Mesendoderm (in vitro differentiated cells): ENCODE measurements around the gene SRGAP1.
"Not testable (repeated sequence)": the region's sequence is repeated elsewhere in the genome, so short reads cannot be mapped to it uniquely, and the experiment has no call there.

Experiments used
- DNase-seq: peaks from one replicate; pipeline ENCODE4 v3.0.0; 2013
- H2AK5ac ChIP-seq: 2 replicates; pipeline ENCODE4 v1.6.1; 2013; ENCODE audit warnings: low read length, inconsistent platforms
- H2BK120ac ChIP-seq: 2 replicates; pipeline ENCODE4 v1.6.1; 2013; ENCODE audit warnings: low read depth, mild to moderate bottlenecking, low read length, moderate library complexity, mixed read lengths
- H2BK15ac ChIP-seq: replicated peaks from 2 replicates; pipeline ENCODE4 v1.6.1; 2013; ENCODE audit warnings: low read depth, mild to moderate bottlenecking, moderate library complexity
- H2BK5ac ChIP-seq: 2 replicates; pipeline ENCODE4 v1.6.1; 2013; ENCODE audit warnings: low read length, inconsistent platforms
- H3K18ac ChIP-seq: 2 replicates; pipeline ENCODE4 v1.6.1; 2013; ENCODE audit warnings: mild to moderate bottlenecking, low read length, mixed read lengths
- H3K23ac ChIP-seq: one replicate; pipeline ENCODE4 v1.6.1; 2013; ENCODE audit warnings: low read length
- H3K27ac ChIP-seq: 2 replicates; pipeline ENCODE4 v1.5.1; 2013; ENCODE audit warnings: low read depth, mild to moderate bottlenecking, inconsistent platforms, low read length, moderate library complexity
- H3K27me3 ChIP-seq: 2 replicates; pipeline ENCODE4 v1.6.1; 2013; ENCODE audit warnings: low read length, control low read depth, mild to moderate bottlenecking, inconsistent platforms; ENCODE audit not compliant: insufficient read depth, poor library complexity
- H3K36me3 ChIP-seq: 2 replicates; pipeline ENCODE4 v1.6.1; 2013; ENCODE audit warnings: low read length, inconsistent platforms; ENCODE audit not compliant: control insufficient read depth, insufficient read depth
- H3K4ac ChIP-seq: one replicate; pipeline ENCODE4 v1.6.1; 2013; ENCODE audit warnings: low read depth, mild to moderate bottlenecking, low read length, moderate library complexity
- H3K4me1 ChIP-seq: 2 replicates; pipeline ENCODE4 v1.6.1; 2013; ENCODE audit warnings: low read depth, low read length, inconsistent platforms; ENCODE audit not compliant: control insufficient read depth
- H3K4me2 ChIP-seq: 2 replicates; pipeline ENCODE4 v1.6.1; 2013; ENCODE audit warnings: low read length
- H3K4me3 ChIP-seq: 2 replicates; pipeline ENCODE4 v1.5.1; 2013; ENCODE audit warnings: mild to moderate bottlenecking, low read length
- H3K56ac ChIP-seq: one replicate; pipeline ENCODE4 v1.6.1; 2013; ENCODE audit warnings: low read length
- H3K79me1 ChIP-seq: 2 replicates; pipeline ENCODE4 v1.6.1; 2013; ENCODE audit warnings: low read length, inconsistent platforms
- H3K79me2 ChIP-seq: 2 replicates; pipeline ENCODE4 v1.6.1; 2013; ENCODE audit warnings: mild to moderate bottlenecking, low read length; ENCODE audit not compliant: control insufficient read depth, insufficient read depth
- H3K9ac ChIP-seq: 2 replicates; pipeline ENCODE4 v1.6.1; 2013; ENCODE audit warnings: low read length, inconsistent platforms
- H4K5ac ChIP-seq: one replicate; pipeline ENCODE4 v1.6.1; 2013; ENCODE audit warnings: low read length
- H4K8ac ChIP-seq: one replicate; pipeline ENCODE4 v1.6.1; 2013; ENCODE audit warnings: low read depth, mild to moderate bottlenecking, control low read depth, low read length, moderate library complexity
- WGBS: extraction: QIAGEN DNeasy Blood & Tissue Kit; methylation state at CpG from one replicate; pipeline ENCODE4 v1.1.7; 2013; ENCODE audit warnings: low lambda C conversion rate, missing lambda C conversion rate; ENCODE audit not compliant: insufficient coverage; ENCODE audit errors: extremely low coverage; 5-methylcytosine and 5-hydroxymethylcytosine counted together

SRGAP1 gene

GRCh38 chr12:64160711-64161060, 316.2 kb downstream of the SRGAP1 start:
- H3K4me2 ChIP-seq = no peak overlapping the region
- H2BK15ac ChIP-seq = no peak overlapping the region
- no peaks in the 10 kb centered on the region for H3K36me3 ChIP-seq
- H3K27me3 ChIP-seq = no peaks in the 10 kb centered on the region
- H3K27ac ChIP-seq = no peak overlapping the region
- no peak overlapping the region for H3K4me3 ChIP-seq
- no peaks in the 10 kb centered on the region for H3K4me1 ChIP-seq
- no peak overlapping the region for H3K18ac ChIP-seq
- no peak overlapping the region for H2BK120ac ChIP-seq
- no peak overlapping the region for H4K8ac ChIP-seq
- H3K79me2 ChIP-seq = no peaks in the 10 kb centered on the region
- DNase-seq = no peak
- H3K79me1 ChIP-seq = no peaks in the 10 kb centered on the region
- no peak overlapping the region for H3K9ac ChIP-seq
- no peak overlapping the region for H4K5ac ChIP-seq
- H2BK5ac ChIP-seq = no peak overlapping the region
- no CpG with 5 or more reads among the region's 2 CpGs for WGBS
- no peak overlapping the region for H3K23ac ChIP-seq
- H3K4ac ChIP-seq = no peak overlapping the region
- no peak overlapping the region for H3K56ac ChIP-seq
- H2AK5ac ChIP-seq = no peak overlapping the region

- H3K79me1 ChIP-seq, H3K23ac ChIP-seq, H2AK5ac ChIP-seq, H3K4me2 ChIP-seq, H3K4me1 ChIP-seq, H3K9ac ChIP-seq, H3K27me3 ChIP-seq, H3K4me3 ChIP-seq, DNase-seq, H2BK120ac ChIP-seq, H2BK5ac ChIP-seq, H3K4ac ChIP-seq, H3K79me2 ChIP-seq, H3K36me3 ChIP-seq, H4K5ac ChIP-seq, H3K18ac ChIP-seq, H2BK15ac ChIP-seq, H3K56ac ChIP-seq, H4K8ac ChIP-seq, H3K27ac ChIP-seq: not testable (repeated sequence)
- no CpG with 5 or more reads among the region's 3 CpGs for WGBS
Measured at GRCh38 chr12:64166606-64167005, 322.1 kb downstream of the SRGAP1 start.

- not testable (repeated sequence) for H3K4me3 ChIP-seq, DNase-seq, H4K5ac ChIP-seq, H3K79me2 ChIP-seq, H3K27ac ChIP-seq, H3K4me2 ChIP-seq, H2BK15ac ChIP-seq, H2AK5ac ChIP-seq, H3K36me3 ChIP-seq, H3K23ac ChIP-seq, H4K8ac ChIP-seq, H3K79me1 ChIP-seq, H2BK120ac ChIP-seq, H3K27me3 ChIP-seq, H3K4me1 ChIP-seq, H3K4ac ChIP-seq, H3K9ac ChIP-seq, H3K56ac ChIP-seq, H2BK5ac ChIP-seq, H3K18ac ChIP-seq
- WGBS = no CpG with 5 or more reads among the region's 1 CpG
Measured at GRCh38 chr12:64167041-64167440, 322.5 kb downstream of the SRGAP1 start.

- Histone ChIP-seq H2AK5ac (no peak overlapping the region), H3K27ac (no peak overlapping the region), H3K36me3 (no peaks in the 10 kb centered on the region), H2BK15ac (no peak overlapping the region), H3K56ac (no peak overlapping the region), H2BK120ac (no peak overlapping the region), H3K4ac (no peak overlapping the region), H3K27me3 (no peaks in the 10 kb centered on the region), H3K18ac (no peak overlapping the region), H2BK5ac (no peak overlapping the region), H3K4me1 (peaks cover 6% of the 10 kb centered on the region), H3K79me2 (no peaks in the 10 kb centered on the region), H3K79me1 (no peaks in the 10 kb centered on the region), H4K5ac (no peak overlapping the region), H3K23ac (no peak overlapping the region), H3K4me2 (no peak overlapping the region), H4K8ac (no peak overlapping the region), H3K4me3 (no peak overlapping the region), H3K9ac (no peak overlapping the region)
- WGBS = no CpG with 5 or more reads among the region's 3 CpGs
- no peak for DNase-seq
Measured at GRCh38 chr12:64170024-64170423, 325.5 kb downstream of the SRGAP1 start.

- H3K4me3 ChIP-seq = no peak overlapping the region
- H3K18ac ChIP-seq = no peak overlapping the region
- DNase-seq = no peak
- H2BK120ac ChIP-seq = no peak overlapping the region
- H3K4ac ChIP-seq = no peak overlapping the region
- H2BK15ac ChIP-seq = no peak overlapping the region
- H3K56ac ChIP-seq = no peak overlapping the region
- no peak overlapping the region for H2AK5ac ChIP-seq
- H3K4me2 ChIP-seq = no peak overlapping the region
- no peak overlapping the region for H3K23ac ChIP-seq
- no peak overlapping the region for H4K5ac ChIP-seq
- no peaks in the 10 kb centered on the region for H3K27me3 ChIP-seq
- H3K9ac ChIP-seq = no peak overlapping the region
- WGBS = no CpG with 5 or more reads among the region's 3 CpGs
- peaks cover 6% of the 10 kb centered on the region for H3K4me1 ChIP-seq
- H3K79me2 ChIP-seq = no peaks in the 10 kb centered on the region
- no peak overlapping the region for H4K8ac ChIP-seq
- H3K27ac ChIP-seq = no peak overlapping the region
- no peaks in the 10 kb centered on the region for H3K79me1 ChIP-seq
- no peaks in the 10 kb centered on the region for H3K36me3 ChIP-seq
- no peak overlapping the region for H2BK5ac ChIP-seq
Measured at GRCh38 chr12:64170730-64171129, 326.2 kb downstream of the SRGAP1 start.

GRCh38 chr12:64171715-64172114, 327.2 kb downstream of the SRGAP1 start:
- H3K27ac ChIP-seq = no peak overlapping the region
- no peak overlapping the region for H2BK15ac ChIP-seq
- no peaks in the 10 kb centered on the region for H3K27me3 ChIP-seq
- H3K4me3 ChIP-seq = no peak overlapping the region
- peak; percentile 72 for DNase-seq
- no peak overlapping the region for H3K56ac ChIP-seq
- no peak overlapping the region for H3K4ac ChIP-seq
- no peak overlapping the region for H2BK120ac ChIP-seq
- H4K8ac ChIP-seq = no peak overlapping the region
- H3K4me2 ChIP-seq = no peak overlapping the region
- no CpG with 5 or more reads among the region's 1 CpG for WGBS
- no peaks in the 10 kb centered on the region for H3K79me1 ChIP-seq
- no peaks in the 10 kb centered on the region for H3K79me2 ChIP-seq
- no peak overlapping the region for H3K9ac ChIP-seq
- no peak overlapping the region for H4K5ac ChIP-seq
- H3K4me1 ChIP-seq = peaks cover 6% of the 10 kb centered on the region
- no peak overlapping the region for H2BK5ac ChIP-seq
- H2AK5ac ChIP-seq = no peak overlapping the region
- H3K18ac ChIP-seq = no peak overlapping the region
- H3K23ac ChIP-seq = no peak overlapping the region
- no peaks in the 10 kb centered on the region for H3K36me3 ChIP-seq
